NCI-H524 treated with DMSO at 0.1 percent for 48 hours (cell line): ENCODE results near the gene FIBP.
A peak's percentile ranks its signal among the peaks of the same experiment; 100 is the strongest.

Experiments
- DNase-seq: peaks from one replicate; lab custom pipeline; 2025; lab: John Stamatoyannopoulos, UW

FIBP gene

DNA sequence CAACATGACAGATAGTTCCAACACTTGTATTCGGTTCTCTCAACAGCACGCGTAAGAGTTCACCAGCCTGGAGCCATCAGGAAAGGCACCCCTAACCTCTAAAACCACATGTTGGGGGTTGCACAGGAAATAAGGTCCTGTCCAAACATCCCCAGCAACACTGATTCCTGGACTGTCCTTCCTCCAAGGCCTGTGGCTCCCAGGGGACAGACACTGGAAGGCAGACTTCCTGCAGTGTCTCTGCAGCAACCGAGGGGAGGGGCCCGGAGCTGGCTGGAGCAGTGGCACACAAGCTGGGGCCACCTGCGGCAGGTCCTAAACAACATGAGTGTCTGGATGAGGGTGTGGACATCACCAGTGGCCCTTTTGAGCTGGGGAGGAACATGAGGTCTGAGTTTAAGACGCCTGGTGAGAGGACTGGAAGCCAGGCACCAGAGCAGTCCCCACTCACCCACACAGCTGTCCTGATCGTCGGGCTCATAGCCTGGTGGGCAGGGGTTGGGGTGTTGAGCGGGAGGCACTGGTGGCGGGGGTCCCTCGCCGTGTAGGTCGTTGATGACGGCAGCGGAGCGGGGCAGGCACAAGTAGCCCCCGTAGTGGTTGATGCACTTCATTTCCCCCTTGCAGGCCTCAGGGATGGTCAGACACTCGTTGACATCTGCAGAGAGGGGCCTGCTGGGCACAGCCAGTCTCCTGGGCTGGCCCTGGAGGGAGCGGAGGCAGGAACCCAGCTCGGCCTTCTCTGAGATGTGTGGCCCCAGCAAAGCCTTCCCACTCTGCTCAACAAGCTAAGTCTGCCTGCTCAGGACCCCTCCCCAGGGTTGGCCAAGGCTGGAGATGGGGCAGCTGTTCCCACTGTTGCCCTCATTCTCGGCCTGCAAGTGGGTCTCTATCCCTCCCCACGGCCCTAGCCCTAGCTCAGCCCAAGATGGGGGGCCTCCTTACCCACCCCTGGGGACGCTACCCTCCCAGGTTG lies 17.3 kb downstream of the FIBP start:
- no peak for DNase-seq

DNA sequence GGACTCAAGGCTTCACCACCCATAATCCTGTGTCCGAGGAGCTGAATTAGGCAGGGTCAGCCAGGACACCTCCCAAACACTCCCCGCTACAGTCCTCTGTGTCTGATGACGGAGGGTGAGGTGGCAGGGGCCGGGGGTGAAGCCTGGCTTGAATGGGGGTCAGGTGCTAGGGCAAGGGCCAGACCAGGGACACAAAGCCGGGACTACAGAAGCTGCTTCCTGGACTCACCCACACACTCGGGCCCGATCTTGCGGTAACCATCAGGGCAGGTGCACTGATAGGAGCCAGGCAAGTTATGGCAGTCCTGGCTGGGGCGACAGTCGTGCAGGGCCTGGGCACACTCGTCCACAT lies 18.0 kb downstream of the FIBP start:
- no peak for DNase-seq

DNA sequence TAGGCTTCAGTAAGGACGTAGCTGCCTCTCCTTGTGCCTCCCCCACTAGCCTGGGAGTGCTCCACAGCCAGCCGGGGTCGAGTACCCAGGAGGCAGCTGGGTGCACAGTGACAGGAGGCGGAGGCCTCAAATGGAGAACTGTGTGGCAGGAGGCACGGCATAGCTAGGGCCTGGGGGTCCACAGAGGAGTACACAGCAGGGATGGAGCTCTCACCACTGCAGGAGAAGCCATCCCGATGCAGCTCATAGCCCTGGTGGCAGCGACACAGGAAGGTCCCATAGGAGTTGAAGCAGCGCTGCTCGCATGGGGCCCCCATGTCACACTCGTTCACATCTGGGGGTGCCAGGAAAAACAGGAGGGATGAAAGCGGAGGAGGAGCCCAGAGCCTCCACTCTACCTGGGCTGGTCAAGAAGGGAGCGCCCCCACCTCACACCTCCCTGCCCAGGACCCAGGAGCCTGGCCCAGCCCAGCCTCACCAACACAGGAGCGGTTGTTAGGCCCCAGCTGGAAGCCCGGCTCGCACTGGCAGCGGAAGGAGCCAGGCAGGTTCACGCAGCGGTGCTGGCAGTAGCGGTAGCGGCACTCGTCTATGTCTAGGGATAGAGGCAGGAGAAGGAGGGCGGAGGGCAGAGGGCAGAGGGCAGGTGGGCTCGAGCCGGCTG lies 18.5 kb downstream of the FIBP start:
- DNase-seq = no peak

DNA sequence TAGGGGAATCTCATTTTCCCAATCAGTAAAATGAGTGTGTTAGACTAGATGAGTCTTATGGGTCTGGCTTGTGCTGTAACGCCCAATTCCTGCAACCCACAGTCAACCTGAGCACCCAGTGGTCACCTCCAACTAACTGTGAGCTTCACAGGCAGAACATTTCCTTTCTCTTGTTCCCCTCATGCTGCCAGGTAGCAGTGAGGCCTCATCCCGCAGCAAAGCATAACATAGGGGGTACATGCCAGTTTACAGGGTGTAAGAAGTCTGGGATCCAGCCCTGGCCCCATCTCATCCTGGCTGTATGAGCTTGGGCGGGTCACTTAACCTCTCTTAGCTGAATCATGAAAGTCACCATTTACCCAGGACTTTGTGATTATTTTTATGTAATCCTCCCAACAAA lies 19.4 kb downstream of the FIBP start:
- no peak for DNase-seq

DNA sequence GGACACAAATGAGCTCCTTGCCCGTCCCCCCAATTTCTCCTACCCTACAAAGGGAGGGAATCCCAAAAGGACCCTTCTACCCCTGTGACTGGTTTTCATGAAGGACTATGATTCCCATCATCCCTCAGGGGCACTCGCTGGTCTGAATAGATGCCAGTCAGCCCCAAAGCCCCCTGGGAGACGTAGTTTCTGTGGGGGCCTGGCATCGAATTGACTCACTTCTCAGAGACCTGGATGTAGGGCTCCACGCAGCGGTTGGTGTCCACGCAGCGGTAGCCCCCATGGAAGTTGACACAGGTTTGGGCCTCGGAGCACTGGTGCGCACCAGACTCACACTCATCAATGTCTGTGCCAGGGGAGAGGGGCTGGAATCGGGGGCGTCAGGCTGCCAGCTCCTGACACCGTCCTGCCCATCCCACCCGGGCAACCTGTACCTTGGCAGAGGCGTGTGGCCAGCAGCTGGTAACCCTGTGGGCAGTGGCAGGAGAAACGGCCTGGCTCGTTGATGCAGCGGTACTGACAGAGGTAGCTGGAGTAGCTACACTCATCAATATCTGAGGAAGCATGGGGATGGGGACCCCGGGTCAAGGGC lies 20.1 kb downstream of the FIBP start:
- DNase-seq = no peak

DNA sequence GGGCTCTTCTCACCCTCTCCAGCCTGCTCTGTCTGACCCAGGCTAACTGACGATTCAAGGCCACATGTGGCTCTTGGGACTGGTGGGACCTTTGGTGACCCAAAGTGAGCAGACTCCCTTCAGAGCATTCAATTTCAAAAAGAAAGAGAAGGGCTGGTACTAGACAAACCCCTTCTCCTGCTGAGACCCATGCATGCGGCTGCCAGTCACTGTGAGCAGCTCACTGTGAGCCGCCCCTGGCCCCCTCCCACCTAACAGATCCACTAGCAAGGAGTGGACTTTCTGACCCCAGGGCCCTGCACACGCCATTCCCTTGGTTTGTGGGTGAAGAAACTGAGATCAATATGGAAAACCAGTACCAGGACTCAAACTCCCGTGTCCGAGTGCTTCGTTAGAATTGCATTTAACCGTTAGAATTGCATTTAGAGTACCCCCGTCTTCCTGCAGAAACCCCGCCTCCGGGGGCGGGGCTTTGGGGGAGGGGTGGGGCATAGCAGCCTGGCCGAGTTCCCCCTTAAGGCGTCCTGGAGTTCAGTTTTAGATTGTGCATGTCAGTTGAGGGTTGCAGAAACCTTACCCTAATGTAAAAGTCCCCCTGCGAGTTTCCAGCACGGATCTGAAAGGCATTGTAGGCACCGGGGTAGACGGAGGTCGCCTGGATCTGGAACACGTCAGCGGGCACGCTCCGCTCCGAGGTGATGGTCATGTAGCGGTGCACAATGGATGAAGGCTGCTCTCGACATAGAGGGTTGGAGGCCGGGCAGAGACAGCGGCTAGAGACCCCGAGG lies 20.8 kb downstream of the FIBP start:
- DNase-seq = no peak

DNA sequence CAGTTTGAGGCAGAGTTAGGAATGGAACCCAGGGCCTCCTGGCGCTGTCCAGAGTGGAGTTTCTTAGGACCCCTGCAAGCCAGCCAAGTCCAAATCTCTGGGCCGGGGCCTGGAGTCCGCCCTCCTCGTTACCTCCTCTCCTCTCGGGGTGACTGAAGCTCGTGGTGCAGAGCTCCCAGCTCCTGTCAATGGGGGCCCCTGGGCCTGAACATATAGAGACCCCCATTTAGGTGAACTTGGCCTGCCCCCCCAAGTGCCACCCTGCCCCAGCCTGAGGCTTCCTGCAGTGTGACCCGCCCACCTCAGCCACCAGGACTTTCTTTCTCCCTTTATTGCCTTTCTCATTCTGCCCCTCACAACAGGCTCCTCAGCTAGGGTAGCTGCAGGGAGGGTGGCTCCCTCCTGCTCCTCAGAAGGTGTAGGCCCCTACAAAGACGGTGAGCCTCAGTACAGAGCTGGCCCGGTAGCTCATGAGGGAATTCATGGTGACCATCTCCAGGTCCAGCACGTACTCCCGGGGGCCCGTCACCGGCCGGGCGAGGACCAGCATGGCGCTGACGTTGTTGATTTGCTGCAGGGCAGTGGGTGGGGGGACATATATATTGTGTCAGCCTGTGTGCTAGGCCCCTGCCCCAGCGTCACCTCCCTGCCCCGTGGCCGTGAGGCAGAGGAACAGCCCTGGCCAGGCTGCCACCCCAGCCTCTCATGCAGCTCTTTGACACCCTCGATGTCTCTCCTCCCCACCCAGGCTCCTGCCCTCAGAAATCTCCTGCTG lies 21.6 kb downstream of the FIBP start:
- no peak for DNase-seq

DNA sequence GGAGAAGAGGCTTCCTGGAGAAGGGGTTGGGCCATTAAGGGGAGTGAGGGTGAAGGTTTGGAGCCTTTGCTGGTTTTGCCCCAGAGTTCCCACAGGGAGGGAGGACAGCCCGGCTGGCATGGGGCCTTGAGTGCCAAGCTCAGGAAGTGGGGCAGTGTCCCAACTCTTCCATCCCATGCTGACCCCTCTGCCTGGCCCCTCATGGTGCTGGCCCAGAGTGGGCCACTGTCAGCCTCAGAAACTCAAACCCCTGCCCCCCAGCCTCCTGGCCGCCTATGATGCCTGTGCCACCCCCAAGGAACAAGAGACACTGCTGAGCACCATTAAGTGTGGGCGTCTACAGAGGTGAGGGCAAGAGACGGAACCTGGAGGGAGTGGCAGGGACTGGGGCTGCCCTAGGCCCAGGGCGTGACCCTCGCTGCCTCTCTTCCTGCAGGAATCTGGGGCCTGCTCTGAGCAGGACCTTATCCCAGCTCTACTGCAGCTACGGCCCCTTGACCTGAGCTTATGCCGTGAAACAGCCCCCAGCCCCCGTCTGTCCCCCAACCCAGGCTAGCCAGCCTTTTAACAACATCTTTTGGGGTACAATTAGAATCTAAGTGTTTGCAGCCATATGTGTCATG lies 22.6 kb downstream of the FIBP start:
- no peak for DNase-seq

DNA sequence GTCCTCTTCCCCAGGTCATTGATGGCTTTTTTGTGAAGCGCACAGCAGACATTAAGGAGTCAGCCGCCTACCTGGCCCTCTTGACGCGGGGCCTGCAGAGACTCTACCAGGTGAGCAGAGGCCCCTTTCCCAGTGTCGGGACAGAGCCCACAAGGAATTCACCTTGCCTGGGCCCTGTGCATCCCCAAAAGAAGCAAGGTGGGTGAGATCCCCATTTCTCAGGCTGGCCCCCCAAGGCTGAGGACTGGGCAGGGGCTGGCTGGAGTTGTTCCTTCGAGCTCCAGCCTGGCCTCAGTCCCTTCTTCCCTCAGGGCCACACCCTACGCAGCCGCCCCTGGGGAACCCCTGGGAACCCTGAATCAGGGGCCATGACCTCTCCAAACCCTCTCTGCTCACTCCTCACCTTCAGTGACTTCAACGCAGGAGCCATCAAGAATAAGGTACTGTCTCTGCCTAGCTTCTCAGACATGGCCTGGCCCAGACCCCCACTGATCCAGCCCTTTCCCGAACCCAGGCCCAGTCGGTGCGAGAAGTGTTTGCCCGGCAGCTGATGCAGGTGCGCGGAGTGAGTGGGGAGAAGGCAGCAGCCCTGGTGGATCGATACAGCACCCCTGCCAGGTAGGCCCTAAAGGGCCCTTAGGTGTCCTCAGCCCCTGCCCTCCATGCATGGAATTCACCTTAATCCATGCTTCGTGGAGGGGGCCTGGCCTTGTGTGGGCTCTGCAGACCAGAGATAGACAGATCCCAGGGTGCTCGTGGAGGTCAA lies 23.4 kb downstream of the FIBP start:
- no peak for DNase-seq

DNA sequence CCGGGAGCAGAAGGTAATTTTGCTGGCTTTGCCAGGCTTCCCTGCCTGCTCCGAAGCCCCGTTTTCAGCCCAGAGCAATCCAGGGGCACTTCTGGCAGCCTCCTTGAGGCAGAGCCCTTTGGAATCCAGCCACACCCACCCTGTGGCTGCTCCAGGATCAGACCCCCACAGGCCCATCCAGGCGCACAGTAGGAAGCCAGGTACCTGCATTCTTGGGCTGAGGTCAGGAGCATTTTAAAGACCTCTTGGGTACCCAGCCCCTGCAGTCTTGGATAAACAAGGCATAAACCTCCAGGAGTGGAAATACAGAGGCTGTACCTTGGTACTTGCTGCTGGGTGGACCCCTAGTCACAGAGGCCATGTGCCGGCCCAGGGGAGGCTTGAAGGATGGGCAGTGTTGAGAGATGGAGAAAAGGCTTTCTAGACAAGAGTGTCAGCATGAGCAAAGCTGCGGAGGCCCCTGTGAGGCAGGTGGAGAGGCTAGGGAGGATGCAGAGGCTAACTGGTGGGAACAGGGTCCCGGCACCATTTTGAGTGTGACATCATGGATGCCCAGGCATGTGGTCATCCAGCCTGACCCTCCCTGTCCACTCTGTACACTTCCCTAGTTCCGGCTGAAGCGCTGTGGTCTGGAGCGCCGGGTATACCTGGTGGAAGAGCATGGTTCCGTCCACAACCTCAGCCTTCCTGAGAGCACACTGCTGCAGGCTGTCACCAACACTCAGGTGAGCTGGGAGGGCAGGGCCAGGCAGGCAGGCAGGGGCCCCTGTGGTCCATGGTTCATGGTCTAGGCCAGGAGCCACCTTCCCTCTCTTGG lies 24.2 kb downstream of the FIBP start:
- no peak for DNase-seq

DNA sequence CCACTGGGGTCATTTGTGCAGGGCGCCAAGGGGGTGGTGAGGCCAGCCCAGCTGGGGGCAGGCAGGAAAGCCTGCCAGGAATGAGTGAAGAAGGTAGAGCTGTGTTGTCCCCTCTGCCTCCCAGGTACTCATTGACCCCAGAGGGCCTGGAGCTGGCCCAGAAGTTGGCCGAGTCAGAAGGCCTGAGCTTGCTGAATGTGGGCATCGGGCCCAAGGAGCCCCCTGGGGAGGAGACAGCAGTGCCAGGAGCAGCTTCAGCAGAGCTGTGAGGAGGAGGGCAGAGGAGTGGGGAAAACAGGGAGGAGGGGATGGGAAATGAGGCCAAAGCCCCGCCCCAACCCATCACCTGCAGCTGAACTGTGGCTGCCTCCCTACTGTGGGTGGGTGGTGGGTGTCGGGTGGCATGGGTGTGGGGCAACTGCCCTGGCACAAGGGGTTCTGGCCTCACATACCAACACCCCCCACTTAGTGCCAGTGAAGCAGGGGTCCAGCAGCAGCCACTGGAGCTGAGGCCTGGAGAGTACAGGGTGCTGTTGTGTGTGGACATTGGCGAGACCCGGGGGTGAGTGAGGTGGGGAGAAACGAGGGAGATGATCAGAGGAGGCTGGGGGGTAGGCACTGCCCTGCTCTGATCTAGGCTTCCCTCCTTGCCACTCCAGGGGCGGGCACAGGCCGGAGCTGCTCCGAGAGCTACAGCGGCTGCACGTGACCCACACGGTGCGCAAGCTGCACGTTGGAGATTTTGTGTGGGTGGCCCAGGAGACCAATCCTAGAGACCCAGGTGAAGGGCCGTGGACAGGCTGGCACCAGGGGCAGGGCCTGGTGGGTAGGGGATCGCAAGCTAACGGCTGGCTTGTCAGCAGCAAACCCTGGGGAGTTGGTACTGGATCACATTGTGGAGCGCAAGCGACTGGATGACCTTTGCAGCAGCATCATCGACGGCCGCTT lies 25.1 kb downstream of the FIBP start:
- no peak for DNase-seq

DNA sequence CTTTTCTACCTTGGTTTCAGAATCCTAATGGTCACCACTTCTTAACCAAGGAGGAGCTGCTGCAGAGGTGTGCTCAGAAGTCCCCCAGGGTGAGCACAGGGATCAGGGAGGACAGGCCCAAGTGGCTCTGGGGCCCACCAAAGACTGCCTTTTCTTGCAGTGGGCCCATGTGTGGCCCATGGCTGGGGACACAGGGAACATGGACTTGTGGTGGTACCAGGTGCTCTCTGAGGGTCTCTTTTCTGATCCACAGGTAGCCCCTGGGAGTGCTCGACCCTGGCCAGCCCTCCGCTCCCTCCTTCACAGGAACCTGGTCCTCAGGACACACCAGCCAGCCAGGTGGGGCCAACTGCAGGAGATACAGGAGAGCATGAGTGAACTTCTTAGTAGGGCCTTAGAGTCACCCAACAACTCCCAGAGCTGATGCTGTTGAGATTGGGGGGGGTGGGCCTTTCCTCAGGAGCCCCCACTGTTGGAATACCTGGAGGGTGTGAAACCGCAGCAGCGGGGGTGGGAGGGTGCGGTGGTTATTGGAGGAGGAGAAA lies 26.0 kb downstream of the FIBP start:
- no peak for DNase-seq

DNA sequence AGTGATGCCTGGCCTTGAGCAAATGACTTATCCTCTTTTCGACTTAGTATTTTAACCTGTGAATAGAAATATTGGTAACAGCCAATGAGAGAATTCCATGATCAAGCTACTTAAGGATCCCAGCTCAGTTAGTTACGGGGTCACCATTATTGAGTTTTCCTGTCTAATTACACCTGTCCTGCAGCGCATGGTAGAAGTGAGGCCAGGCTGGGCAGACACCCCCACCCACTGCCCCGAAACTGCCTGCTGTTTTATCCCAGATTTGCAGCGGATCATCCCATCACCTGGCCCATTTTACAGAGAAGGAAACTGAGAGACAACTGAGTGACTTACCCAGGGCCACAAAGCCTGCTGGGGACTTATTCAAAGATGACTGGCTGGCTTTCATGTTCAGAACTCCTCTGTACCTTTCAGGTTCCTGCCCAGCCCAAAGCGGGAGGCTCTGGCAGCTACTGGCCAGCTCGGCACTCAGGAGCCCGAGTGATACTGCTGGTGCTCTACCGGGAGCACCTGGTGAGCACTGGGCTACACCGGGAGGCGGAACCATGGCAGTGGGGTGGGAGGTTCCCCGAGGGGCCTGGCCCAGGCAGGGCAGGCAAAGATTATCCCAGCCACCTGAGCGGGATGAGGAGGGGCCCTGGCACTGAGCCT lies 26.6 kb downstream of the FIBP start:
- no peak for DNase-seq

DNA sequence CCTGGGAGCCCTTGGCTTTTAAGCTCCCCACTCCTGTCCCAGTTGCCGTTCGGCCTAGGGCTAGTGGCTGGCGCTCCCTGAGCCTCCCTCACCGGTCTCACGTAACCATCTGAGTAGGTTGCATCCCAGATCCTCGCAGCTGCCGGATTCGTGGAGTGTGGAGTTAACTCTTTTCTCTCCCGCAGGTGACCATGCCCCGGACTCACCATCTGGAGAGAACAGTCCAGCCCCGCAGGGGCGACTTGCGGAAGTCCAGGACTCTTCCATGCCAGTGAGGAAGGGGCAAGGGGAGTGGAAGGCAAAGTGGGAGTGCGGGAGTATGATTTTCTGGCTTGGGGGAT lies 27.1 kb downstream of the FIBP start:
- DNase-seq = no peak

DNA sequence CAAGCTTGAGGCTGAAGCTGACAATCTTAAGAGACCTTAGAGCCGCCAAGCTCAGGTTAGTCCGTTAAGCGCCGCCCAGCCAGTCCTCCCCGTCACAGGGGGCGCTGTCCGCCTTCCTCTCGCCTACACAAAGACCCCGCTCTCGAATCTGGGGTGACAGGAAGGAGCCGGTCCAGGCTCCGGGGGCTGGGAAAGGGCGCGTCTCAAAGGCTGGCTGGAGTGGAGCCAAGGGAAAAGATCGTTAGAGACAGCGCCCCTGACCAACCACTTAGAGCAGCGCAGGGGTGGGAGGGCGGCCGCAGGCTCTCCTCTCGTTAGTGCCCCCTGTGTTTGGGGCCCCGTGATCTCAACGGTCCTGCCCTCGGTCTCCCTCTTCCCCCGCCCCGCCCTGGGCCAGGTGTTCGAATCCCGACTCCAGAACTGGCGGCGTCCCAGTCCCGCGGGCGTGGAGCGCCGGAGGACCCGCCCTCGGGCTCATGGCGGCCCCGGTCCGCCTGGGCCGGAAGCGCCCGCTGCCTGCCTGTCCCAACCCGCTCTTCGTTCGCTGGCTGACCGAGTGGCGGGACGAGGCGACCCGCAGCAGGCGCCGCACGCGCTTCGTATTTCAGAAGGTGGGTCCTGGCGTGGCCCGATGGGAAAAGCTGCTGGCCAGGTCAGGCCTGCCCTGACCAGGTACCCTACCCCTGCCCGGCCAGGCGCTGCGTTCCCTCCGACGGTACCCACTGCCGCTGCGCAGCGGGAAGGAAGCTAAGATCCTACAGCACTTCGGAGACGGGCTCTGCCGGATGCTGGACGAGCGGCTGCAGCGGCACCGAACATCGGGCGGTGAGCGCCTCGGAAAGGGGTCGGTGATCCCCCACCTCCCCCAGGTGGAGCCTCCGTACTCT lies 27.8 kb downstream of the FIBP start, which contains the start of gene MUS81:
MUS81 (plus strand) TSS at position 156 of the 887 bp plus-strand sequence; CDS start at position 477, 321 bp downstream.
- peak; percentile 75 for DNase-seq

DNA sequence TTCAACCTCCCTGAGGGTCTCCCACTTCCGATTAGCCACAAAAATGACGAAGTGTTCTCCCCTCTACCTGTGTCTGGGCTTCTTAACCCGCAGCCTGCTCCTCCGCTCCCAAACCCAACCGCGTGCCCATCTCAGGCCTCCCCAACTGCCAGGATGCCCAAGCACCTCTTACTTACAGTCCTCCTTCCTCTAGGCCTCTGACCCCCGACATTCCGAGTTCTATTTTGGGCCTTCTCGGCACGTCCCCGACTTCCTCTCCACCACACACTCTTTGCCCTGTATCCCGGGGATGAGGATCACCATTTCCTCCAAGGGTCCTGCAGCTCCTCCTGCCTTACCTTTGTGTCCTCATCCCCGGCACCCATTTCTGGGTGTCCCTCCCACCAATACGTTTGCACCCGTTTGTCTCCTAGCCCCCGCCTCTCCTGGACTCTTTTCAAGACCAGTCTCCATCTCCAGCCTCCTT lies 28.4 kb downstream of the FIBP start:
- DNase-seq = no peak
